ENCODE results near the gene GARIN1A. TPM values are rescaled to one million over a fixed set of nuclear protein-coding genes. Genes with fewer than 3 reads are reported as not detected.

Gene GARIN1A
- total RNA-seq, 6 experiments from 2014 or later, result 0.06 to 1.3 (median 0.48) TPM

GRCh38 chr7:128708824-128709223, 36.7 kb downstream of the GARIN1A start:
- H3K27me3 ChIP-seq, result no peaks in the 10 kb centered on the region
- H3K36me3 ChIP-seq, result no peaks in the 10 kb centered on the region
- H3K27ac ChIP-seq, result no peak overlapping the region
- no peaks in the 10 kb centered on the region for H3K4me1 ChIP-seq
- WGBS (ENCODE audit: insufficient coverage, low coverage, low lambda C conversion rate, missing lambda C conversion rate), result 80% methylated on average over 2 of the region's 3 CpGs
- ATAC-seq, result no peak
- no peak for DNase-seq
- H3K9me3 ChIP-seq, result no peaks in the 10 kb centered on the region
- intact Hi-C loops (cut with DNase I), result no loop called here
- H3K4me3 ChIP-seq, result no peak overlapping the region
- TF ChIP-seq POLR2A (IDR thresholded peaks at IDR 0.05), result no peak
- TF ChIP-seq CTCF (IDR thresholded peaks at IDR 0.05), result no peak

GRCh38 chr7:128710481-128710880, 38.4 kb downstream of the GARIN1A start:
- no peaks in the 10 kb centered on the region for H3K36me3 ChIP-seq
- H3K27ac ChIP-seq, result no peak overlapping the region
- H3K4me3 ChIP-seq, result no peak overlapping the region
- TF ChIP-seq POLR2A (IDR thresholded peaks at IDR 0.05) (no peak), CTCF (IDR thresholded peaks at IDR 0.05) (no peak)
- ATAC-seq (no peak), DNase-seq (no peak)
- H3K27me3 ChIP-seq, result no peaks in the 10 kb centered on the region
- no peaks in the 10 kb centered on the region for H3K9me3 ChIP-seq
- intact Hi-C loops (cut with DNase I), result no loop called here
- H3K4me1 ChIP-seq, result no peaks in the 10 kb centered on the region
- WGBS (ENCODE audit: insufficient coverage, low coverage, low lambda C conversion rate, missing lambda C conversion rate), result 61% methylated on average over 5 of the region's 6 CpGs

- WGBS (ENCODE audit: insufficient coverage, low coverage, low lambda C conversion rate, missing lambda C conversion rate), result 85% methylated on average over 2 of the region's 2 CpGs
- no peak for ATAC-seq
- no peaks in the 10 kb centered on the region for H3K4me1 ChIP-seq
- no peaks in the 10 kb centered on the region for H3K36me3 ChIP-seq
- intact Hi-C loops (cut with DNase I), result no loop called here
- no peak overlapping the region for H3K27ac ChIP-seq
- no peak for DNase-seq
- H3K4me3 ChIP-seq, result no peak overlapping the region
- TF ChIP-seq CTCF (IDR thresholded peaks at IDR 0.05) (no peak), POLR2A (IDR thresholded peaks at IDR 0.05) (no peak)
- H3K9me3 ChIP-seq, result no peaks in the 10 kb centered on the region
- H3K27me3 ChIP-seq, result no peaks in the 10 kb centered on the region
Measured at GRCh38 chr7:128713794-128714193, 41.7 kb downstream of the GARIN1A start.

GRCh38 chr7:128714701-128715495, 42.8 kb downstream of the GARIN1A start:
- no peak for DNase-seq
- intact Hi-C loops (cut with DNase I), result no loop called here

More at GRCh38 chr7:128714701-128715495, 42.8 kb downstream of the GARIN1A start:
- no peaks in the 10 kb centered on the region for H3K36me3 ChIP-seq
- H3K9me3 ChIP-seq, result no peaks in the 10 kb centered on the region
- no peak overlapping the region for H3K27ac ChIP-seq
- H3K4me3 ChIP-seq, result no peak overlapping the region
- TF ChIP-seq CTCF (IDR thresholded peaks at IDR 0.05) (no peak), POLR2A (IDR thresholded peaks at IDR 0.05) (no peak)
- ATAC-seq, result peak; percentile 45 to 75 (median 62)
- H3K27me3 ChIP-seq, result no peaks in the 10 kb centered on the region
- 70% methylated on average over 4 of the region's 8 CpGs for WGBS (ENCODE audit: insufficient coverage, low coverage, low lambda C conversion rate, missing lambda C conversion rate)
- H3K4me1 ChIP-seq, result no peaks in the 10 kb centered on the region
